ENCODE data around the gene NDUFAF8. TPM values are rescaled to one million over a fixed set of nuclear protein-coding genes. Genes with fewer than 3 reads are reported as not detected.

NDUFAF8 gene
- total RNA-seq, 1 experiment from 2014 or later, result 60.1 TPM

DNA sequence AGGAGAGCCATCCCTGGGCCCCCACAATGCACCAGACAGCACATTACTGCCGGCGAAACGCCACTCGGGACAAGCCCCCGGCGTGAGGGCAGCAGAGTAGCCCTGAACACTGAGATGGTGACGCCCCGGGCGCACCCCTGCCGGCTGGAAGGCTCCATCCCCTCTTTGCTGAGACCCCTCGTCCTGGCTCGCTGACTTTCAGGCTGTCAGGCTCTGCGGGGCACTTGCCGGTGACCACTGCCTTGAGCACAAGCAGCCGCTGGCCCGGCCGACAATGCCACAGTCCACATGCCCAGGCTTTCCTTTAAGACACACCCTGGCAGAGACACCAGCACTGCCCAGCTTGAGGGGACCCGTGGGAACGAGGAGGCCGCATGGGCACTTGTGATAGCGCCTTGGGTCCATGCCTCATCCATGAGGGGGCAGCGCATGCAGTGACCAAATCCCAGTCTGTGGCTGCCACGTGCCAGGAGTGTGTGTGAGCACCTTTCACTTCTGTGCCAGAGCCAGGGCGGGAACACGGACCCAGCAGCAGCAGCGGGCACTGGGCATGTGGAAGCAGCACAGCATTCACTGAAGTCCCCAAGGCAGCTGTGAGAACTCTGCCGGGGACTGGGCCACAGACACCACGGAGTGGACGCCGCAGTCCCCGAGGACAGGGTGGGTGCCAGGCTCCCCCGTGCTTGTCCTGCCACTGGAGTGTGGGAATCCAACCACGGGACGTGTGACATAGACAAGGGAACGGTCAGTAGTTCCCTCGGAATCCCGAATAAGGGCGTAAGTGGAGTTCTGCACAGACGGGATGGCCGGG lies 24.5 kb downstream of the NDUFAF8 start:
- Histone ChIP-seq H3K4me1 (ENCODE audit: insufficient read depth, low read length) (no peaks in the 10 kb centered on the region), H3K9ac (ENCODE audit: extremely low read depth, insufficient read length, low read length) (no peak overlapping the region), H3T11ph (ENCODE audit: low read length) (no peak overlapping the region), H4K5ac (ENCODE audit: insufficient read length, low read depth, low read length) (no peak overlapping the region), H2BK20ac (ENCODE audit: low read depth, low read length, poor library complexity, severe bottlenecking) (no peak overlapping the region), H2AK5ac (ENCODE audit: insufficient read length, low read length) (no peak overlapping the region), H3K56ac (ENCODE audit: insufficient read length, low read depth, low read length) (no peak overlapping the region), H4K20me1 (ENCODE audit: control insufficient read depth, insufficient read depth, insufficient read length) (no peaks in the 10 kb centered on the region), H3K79me1 (ENCODE audit: insufficient read depth, low read depth, low read length, poor library complexity, severe bottlenecking) (no peaks in the 10 kb centered on the region), H3K79me2 (ENCODE audit: insufficient read depth, low read length) (no peaks in the 10 kb centered on the region), H3K14ac (ENCODE audit: insufficient read depth, low read length) (no peak overlapping the region), H3K18ac (ENCODE audit: insufficient read length, low read depth, low read length) (no peak overlapping the region), H3K27me3 (ENCODE audit: insufficient read depth, low read length) (no peaks in the 10 kb centered on the region), H3K4ac (ENCODE audit: low read depth, low read length) (no peak overlapping the region), H3K27ac (ENCODE audit: insufficient read length, low read depth, low read length) (no peak overlapping the region), H3K23ac (ENCODE audit: insufficient read length, low read depth, low read length) (no peak overlapping the region), H2AFZ (ENCODE audit: low read length) (no peak overlapping the region), H2BK5ac (ENCODE audit: insufficient read length, low read length) (no peak overlapping the region), H3K4me2 (ENCODE audit: insufficient read depth, insufficient read length, low read length) (no peak overlapping the region), H2BK15ac (ENCODE audit: low read depth, low read length) (no peak overlapping the region), H3K9me3 (ENCODE audit: control insufficient read depth, low read depth, low read length) (no peaks in the 10 kb centered on the region), H4K8ac (replicated peaks; ENCODE audit: insufficient read length, low read depth, low read length) (no peak overlapping the region), H2BK120ac (ENCODE audit: low read depth, low read length, poor library complexity, severe bottlenecking) (no peak overlapping the region), H4K91ac (ENCODE audit: insufficient read length, low read depth, low read length) (no peak overlapping the region), H3K23me2 (ENCODE audit: insufficient read length, low read depth, low read length, poor library complexity, severe bottlenecking) (no peaks in the 10 kb centered on the region), H2BK12ac (ENCODE audit: insufficient read length, low read depth, low read length) (no peak overlapping the region)
- Mint-ChIP-seq H3K4me1 (no peaks in the 10 kb centered on the region), H3K27me3 (ENCODE audit: low read depth) (no peaks in the 10 kb centered on the region), H3K9me3 (no peaks in the 10 kb centered on the region), H3K27ac (no peak overlapping the region), H3K4me3 (no peak overlapping the region), H3K36me3 (ENCODE audit: insufficient read depth in 1 of 3, low read depth in 3 of 3) (peaks cover 3 to 37% (median 36%) of the 10 kb centered on the region in 3 experiments; a peak in 6 of 7 replicates)
- DNase-seq, result no peak
- WGBS (ENCODE audit: extremely low coverage, insufficient read length, low lambda C conversion rate), result no CpG with 5 or more reads among the region's 40 CpGs
- TF ChIP-seq, protein P1, sequence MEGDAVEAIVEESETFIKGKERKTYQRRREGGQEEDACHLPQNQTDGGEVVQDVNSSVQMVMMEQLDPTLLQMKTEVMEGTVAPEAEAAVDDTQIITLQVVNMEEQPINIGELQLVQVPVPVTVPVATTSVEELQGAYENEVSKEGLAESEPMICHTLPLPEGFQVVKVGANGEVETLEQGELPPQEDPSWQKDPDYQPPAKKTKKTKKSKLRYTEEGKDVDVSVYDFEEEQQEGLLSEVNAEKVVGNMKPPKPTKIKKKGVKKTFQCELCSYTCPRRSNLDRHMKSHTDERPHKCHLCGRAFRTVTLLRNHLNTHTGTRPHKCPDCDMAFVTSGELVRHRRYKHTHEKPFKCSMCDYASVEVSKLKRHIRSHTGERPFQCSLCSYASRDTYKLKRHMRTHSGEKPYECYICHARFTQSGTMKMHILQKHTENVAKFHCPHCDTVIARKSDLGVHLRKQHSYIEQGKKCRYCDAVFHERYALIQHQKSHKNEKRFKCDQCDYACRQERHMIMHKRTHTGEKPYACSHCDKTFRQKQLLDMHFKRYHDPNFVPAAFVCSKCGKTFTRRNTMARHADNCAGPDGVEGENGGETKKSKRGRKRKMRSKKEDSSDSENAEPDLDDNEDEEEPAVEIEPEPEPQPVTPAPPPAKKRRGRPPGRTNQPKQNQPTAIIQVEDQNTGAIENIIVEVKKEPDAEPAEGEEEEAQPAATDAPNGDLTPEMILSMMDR (conservative IDR thresholded peaks at IDR 0.05), result no peak
